SK-N-SH (cell line): ENCODE data around the gene ATF6. TPM values are rescaled to one million over a fixed set of nuclear protein-coding genes. Genes with fewer than 3 reads are reported as not detected.

Source experiments
- CTCF ChIA-PET: fragments of 300-600, 350-600 bp; formaldehyde crosslinking; extraction: SDS; loops from one replicate; lab custom pipeline; 2021; lab: Yijun Ruan, JAX
- POLR2A ChIA-PET: fragments of 350-600 bp; sonication (Branson Sonifier 250); formaldehyde crosslinking; extraction: SDS; loops from one replicate; lab custom pipeline; 2020; ENCODE audit warnings: antibody characterized with exemption, inconsistent platforms; lab: Yijun Ruan, JAX
- DNase-seq: peaks from one replicate; pipeline ENCODE4 v3.0.0; 2012
- H2AFZ ChIP-seq: fragments of 200-600 bp; sonication (generic); 2 replicates; pipeline ENCODE4 v1.8.1; 2016; ENCODE audit warnings: antibody characterized with exemption, mild to moderate bottlenecking, low read depth
- H3F3A ChIP-seq: fragments of 200-600 bp; sonication (generic); replicated peaks from 2 replicates; pipeline ENCODE3; 2016; ENCODE audit warnings: antibody characterized with exemption, mild to moderate bottlenecking; ENCODE audit not compliant: insufficient read depth
- H3K27ac ChIP-seq, 2 experiments: fragments of 200-500 bp in 1 of 2; fragments of 200-600 bp in 1 of 2; sonication (Bioruptor generic) in 1 of 2; sonication (generic), shearing (Covaris generic) in 1 of 2; 2 replicates each; pipeline versions ENCODE4 v1.5.1 to v1.6.1; 2014 to 2016; ENCODE audit warnings: low read depth in 2 of 2, inconsistent platforms in 1 of 2, low read length in 1 of 2, mild to moderate bottlenecking in 1 of 2, mixed read lengths in 1 of 2
- H3K27me3 ChIP-seq: fragments of 200-600 bp; sonication (generic), shearing (Covaris generic); 2 replicates; pipeline ENCODE4 v1.6.1; 2016; ENCODE audit warnings: mixed run types; ENCODE audit not compliant: insufficient read depth
- H3K36me3 ChIP-seq, 2 experiments: fragments of 200-500 bp in 1 of 2; fragments of 200-600 bp in 1 of 2; sonication (Bioruptor generic) in 1 of 2; sonication (generic) in 1 of 2; replicated peaks in 1 of 2; 2 replicates each; pipeline versions ENCODE3 to v1.5.1; 2014 to 2016; ENCODE audit warnings: low read length in 1 of 2, mild to moderate bottlenecking in 1 of 2; ENCODE audit not compliant: insufficient read depth in 2 of 2, control insufficient read depth in 1 of 2
- H3K4me1 ChIP-seq, 2 experiments: fragments of 200-500 bp in 1 of 2; fragments of 200-600 bp in 1 of 2; sonication (Bioruptor generic) in 1 of 2; sonication (generic), shearing (Covaris generic) in 1 of 2; 2 replicates each; pipeline versions ENCODE4 v1.5.1 to v1.6.1; 2014 to 2016; ENCODE audit warnings: low read depth in 1 of 2, low read length in 1 of 2, mixed run types in 1 of 2; ENCODE audit not compliant: insufficient read depth in 2 of 2, control insufficient read depth in 1 of 2
- H3K4me2 ChIP-seq: fragments of 200-600 bp; sonication (generic), shearing (Covaris generic); 2 replicates; pipeline ENCODE4 v1.6.1; 2017; ENCODE audit warnings: mixed run types
- H3K4me3 ChIP-seq, 2 experiments: fragments of 200-500 bp in 1 of 2; fragments of 200-600 bp in 1 of 2; sonication (Bioruptor generic) in 1 of 2; sonication (generic), shearing (Covaris generic) in 1 of 2; 2 replicates each; pipeline versions ENCODE4 v1.5.1 to v1.8.1; 2014 to 2016; ENCODE audit warnings: low read depth in 2 of 2, inconsistent platforms in 1 of 2, low read length in 1 of 2, mild to moderate bottlenecking in 1 of 2, mixed read lengths in 1 of 2, moderate library complexity in 1 of 2
- H3K79me2 ChIP-seq: fragments of 200-600 bp; sonication (generic); 2 replicates; pipeline ENCODE4 v1.8.1; 2017; ENCODE audit warnings: mild to moderate bottlenecking; ENCODE audit not compliant: insufficient read depth
- H3K9ac ChIP-seq: fragments of 200-600 bp; sonication (generic); 2 replicates; pipeline ENCODE4 v1.6.1; 2017; ENCODE audit warnings: mixed run types
- H3K9me2 ChIP-seq: fragments of 200-600 bp; sonication (generic); 2 replicates; pipeline ENCODE4 v1.6.1; 2017; ENCODE audit warnings: mixed run types
- H3K9me3 ChIP-seq: fragments of 200-600 bp; sonication (generic); 2 replicates; pipeline ENCODE4 v1.6.1; 2017; ENCODE audit warnings: mixed run types, mild to moderate bottlenecking, moderate library complexity
- H4K20me1 ChIP-seq: fragments of 200-600 bp; sonication (generic); 2 replicates; pipeline ENCODE4 v1.6.1; 2017; ENCODE audit warnings: mild to moderate bottlenecking, mixed run types; ENCODE audit not compliant: insufficient read depth
- ELF1 ChIP-seq: IDR thresholded peaks from 2 replicates; pipeline ENCODE4 v1.4.0; 2012
- EZH2phosphoT487 ChIP-seq: fragments of 200-600 bp; sonication (generic); IDR thresholded peaks from 2 replicates; pipeline ENCODE4 v1.6.1; 2017; ENCODE audit warnings: low read depth, mixed run types, mild to moderate bottlenecking, antibody characterized with exemption, moderate library complexity, borderline replicate concordance
- FOXJ3 ChIP-seq: sonication (generic); formaldehyde crosslinking; IDR thresholded peaks from 2 replicates; pipeline ENCODE4 v1.5.1; 2020; ENCODE audit warnings: mild to moderate bottlenecking, missing genetic modification reagents
- JUND ChIP-seq: IDR thresholded peaks from 2 replicates; pipeline ENCODE4 v1.4.0; 2012
- MEF2A ChIP-seq: IDR thresholded peaks from 2 replicates; pipeline ENCODE4 v1.4.0; 2012; ENCODE audit warnings: low read depth, borderline replicate concordance
- NFIC ChIP-seq: IDR thresholded peaks from 2 replicates; pipeline ENCODE4 v1.4.0; 2012; ENCODE audit warnings: borderline replicate concordance
- NRF1 ChIP-seq: IDR thresholded peaks from 2 replicates; pipeline ENCODE4 v1.6.1; 2012; ENCODE audit warnings: low read depth, mild to moderate bottlenecking, low read length
- RFX5 ChIP-seq: IDR thresholded peaks from 2 replicates; pipeline ENCODE4 v1.6.1; 2012; ENCODE audit warnings: mild to moderate bottlenecking, improper control_type of control experiment, low read length
- TAF1 ChIP-seq: IDR thresholded peaks from 2 replicates; pipeline ENCODE4 v1.6.1; 2012; ENCODE audit warnings: low read depth, mild to moderate bottlenecking, low read length, moderate library complexity, borderline replicate concordance
- WGBS: methylation state at CpG from one replicate; pipeline ENCODE4 v1.1.6; 2017; ENCODE audit warnings: low lambda C conversion rate; 5-methylcytosine and 5-hydroxymethylcytosine counted together
- polyA plus RNA-seq, 3 experiments: library from polyadenylated mRNA; depleted of rRNA; stranded (reverse); fragments of >200 nt; gene quantifications; 2 replicates each; pipeline ENCODE4 v1.2.3, GENCODE V29; 2012
- TF ChIP-seq, protein P1 (sequence below): IDR thresholded peaks from 2 replicates; pipeline ENCODE4 v1.6.1; 2012; ENCODE audit warnings: mild to moderate bottlenecking, low read depth, low read length, moderate library complexity
- TF ChIP-seq, protein P2 (sequence below): fragments of 150-350 bp; IDR thresholded peaks from 2 replicates; pipeline ENCODE4 v1.6.1; 2016; ENCODE audit warnings: mild to moderate bottlenecking, low read depth, low read length
- TF ChIP-seq, protein P3 (sequence below): fragments of 200-600 bp; sonication (generic); IDR thresholded peaks from 2 replicates; pipeline ENCODE4 v1.6.1; 2017; ENCODE audit warnings: antibody characterized with exemption, mild to moderate bottlenecking, moderate library complexity
- TF ChIP-seq, protein P4 (sequence below): fragments of 150-350 bp; IDR thresholded peaks from 2 replicates; pipeline ENCODE4 v1.6.1; 2017; ENCODE audit warnings: antibody characterized with exemption, low read length, low read depth, borderline replicate concordance

Gene ATF6
- polyA plus RNA-seq, 1 of the 3 experiments (the other 2 are of a cell fraction): 8.8 TPM

DNA sequence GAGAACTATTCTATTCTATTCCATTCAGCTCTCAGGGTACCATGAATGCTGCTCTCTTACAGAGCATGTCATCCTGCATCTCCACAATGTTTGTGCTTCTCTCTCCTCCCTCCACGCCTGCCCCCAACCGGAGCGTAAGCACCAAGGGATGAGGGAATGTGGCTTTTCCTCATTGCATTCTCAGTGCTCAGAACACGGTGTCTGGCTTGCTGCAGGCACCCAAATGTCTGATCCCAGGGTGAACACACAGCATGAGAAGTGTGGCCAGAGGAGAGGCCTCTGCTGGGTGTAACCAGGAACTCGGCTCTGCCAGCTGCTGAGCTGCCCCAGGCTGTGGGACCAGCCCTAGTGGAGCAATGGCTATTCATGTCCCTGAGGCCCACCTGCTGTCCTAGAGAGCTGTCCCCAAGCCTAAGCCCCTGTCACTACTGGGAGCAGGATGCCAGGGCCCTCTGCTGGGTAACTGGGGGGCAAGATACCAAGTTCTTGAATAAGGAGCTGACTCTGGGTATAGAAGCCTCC is 219.2 kb downstream of the ATF6 start:
- ChIA-PET POLR2A (no interaction called here), CTCF (no interaction called here)
- no peak overlapping the region for H3K4me2 ChIP-seq
- no peaks in the 10 kb centered on the region for H3K27me3 ChIP-seq
- no peaks in the 10 kb centered on the region for H4K20me1 ChIP-seq
- no peaks in the 10 kb centered on the region for H3K4me1 ChIP-seq
- H3K4me3 ChIP-seq: no peak overlapping the region
- no peak overlapping the region for H2AFZ ChIP-seq
- DNase-seq: no peak
- H3F3A ChIP-seq: no peaks in the 10 kb centered on the region
- WGBS: 79% methylated on average over 5 of the region's 5 CpGs
- no peaks in the 10 kb centered on the region for H3K9me3 ChIP-seq
- TF ChIP-seq, protein P1, sequence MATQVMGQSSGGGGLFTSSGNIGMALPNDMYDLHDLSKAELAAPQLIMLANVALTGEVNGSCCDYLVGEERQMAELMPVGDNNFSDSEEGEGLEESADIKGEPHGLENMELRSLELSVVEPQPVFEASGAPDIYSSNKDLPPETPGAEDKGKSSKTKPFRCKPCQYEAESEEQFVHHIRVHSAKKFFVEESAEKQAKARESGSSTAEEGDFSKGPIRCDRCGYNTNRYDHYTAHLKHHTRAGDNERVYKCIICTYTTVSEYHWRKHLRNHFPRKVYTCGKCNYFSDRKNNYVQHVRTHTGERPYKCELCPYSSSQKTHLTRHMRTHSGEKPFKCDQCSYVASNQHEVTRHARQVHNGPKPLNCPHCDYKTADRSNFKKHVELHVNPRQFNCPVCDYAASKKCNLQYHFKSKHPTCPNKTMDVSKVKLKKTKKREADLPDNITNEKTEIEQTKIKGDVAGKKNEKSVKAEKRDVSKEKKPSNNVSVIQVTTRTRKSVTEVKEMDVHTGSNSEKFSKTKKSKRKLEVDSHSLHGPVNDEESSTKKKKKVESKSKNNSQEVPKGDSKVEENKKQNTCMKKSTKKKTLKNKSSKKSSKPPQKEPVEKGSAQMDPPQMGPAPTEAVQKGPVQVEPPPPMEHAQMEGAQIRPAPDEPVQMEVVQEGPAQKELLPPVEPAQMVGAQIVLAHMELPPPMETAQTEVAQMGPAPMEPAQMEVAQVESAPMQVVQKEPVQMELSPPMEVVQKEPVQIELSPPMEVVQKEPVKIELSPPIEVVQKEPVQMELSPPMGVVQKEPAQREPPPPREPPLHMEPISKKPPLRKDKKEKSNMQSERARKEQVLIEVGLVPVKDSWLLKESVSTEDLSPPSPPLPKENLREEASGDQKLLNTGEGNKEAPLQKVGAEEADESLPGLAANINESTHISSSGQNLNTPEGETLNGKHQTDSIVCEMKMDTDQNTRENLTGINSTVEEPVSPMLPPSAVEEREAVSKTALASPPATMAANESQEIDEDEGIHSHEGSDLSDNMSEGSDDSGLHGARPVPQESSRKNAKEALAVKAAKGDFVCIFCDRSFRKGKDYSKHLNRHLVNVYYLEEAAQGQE: no peak
- TF ChIP-seq NRF1: no peak
- TF ChIP-seq NFIC: no peak
- TF ChIP-seq, protein P2, sequence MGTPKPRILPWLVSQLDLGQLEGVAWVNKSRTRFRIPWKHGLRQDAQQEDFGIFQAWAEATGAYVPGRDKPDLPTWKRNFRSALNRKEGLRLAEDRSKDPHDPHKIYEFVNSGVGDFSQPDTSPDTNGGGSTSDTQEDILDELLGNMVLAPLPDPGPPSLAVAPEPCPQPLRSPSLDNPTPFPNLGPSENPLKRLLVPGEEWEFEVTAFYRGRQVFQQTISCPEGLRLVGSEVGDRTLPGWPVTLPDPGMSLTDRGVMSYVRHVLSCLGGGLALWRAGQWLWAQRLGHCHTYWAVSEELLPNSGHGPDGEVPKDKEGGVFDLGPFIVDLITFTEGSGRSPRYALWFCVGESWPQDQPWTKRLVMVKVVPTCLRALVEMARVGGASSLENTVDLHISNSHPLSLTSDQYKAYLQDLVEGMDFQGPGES: no peak
- no peak for TF ChIP-seq RFX5
- TF ChIP-seq ELF1: no peak
- TF ChIP-seq, protein P3, sequence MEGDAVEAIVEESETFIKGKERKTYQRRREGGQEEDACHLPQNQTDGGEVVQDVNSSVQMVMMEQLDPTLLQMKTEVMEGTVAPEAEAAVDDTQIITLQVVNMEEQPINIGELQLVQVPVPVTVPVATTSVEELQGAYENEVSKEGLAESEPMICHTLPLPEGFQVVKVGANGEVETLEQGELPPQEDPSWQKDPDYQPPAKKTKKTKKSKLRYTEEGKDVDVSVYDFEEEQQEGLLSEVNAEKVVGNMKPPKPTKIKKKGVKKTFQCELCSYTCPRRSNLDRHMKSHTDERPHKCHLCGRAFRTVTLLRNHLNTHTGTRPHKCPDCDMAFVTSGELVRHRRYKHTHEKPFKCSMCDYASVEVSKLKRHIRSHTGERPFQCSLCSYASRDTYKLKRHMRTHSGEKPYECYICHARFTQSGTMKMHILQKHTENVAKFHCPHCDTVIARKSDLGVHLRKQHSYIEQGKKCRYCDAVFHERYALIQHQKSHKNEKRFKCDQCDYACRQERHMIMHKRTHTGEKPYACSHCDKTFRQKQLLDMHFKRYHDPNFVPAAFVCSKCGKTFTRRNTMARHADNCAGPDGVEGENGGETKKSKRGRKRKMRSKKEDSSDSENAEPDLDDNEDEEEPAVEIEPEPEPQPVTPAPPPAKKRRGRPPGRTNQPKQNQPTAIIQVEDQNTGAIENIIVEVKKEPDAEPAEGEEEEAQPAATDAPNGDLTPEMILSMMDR: no peak
- TF ChIP-seq FOXJ3 (CRISPR knock-in tag): no peak
- no peak for TF ChIP-seq JUND
- no peak for TF ChIP-seq TAF1
- no peak for TF ChIP-seq MEF2A
- TF ChIP-seq, protein P4, sequence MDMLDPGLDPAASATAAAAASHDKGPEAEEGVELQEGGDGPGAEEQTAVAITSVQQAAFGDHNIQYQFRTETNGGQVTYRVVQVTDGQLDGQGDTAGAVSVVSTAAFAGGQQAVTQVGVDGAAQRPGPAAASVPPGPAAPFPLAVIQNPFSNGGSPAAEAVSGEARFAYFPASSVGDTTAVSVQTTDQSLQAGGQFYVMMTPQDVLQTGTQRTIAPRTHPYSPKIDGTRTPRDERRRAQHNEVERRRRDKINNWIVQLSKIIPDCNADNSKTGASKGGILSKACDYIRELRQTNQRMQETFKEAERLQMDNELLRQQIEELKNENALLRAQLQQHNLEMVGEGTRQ: no peak
- no peak for TF ChIP-seq EZH2phosphoT487
- no peaks in the 10 kb centered on the region for H3K9me2 ChIP-seq
- H3K9ac ChIP-seq: no peak overlapping the region
- no peak overlapping the region for H3K27ac ChIP-seq
- H3K79me2 ChIP-seq: no peaks in the 10 kb centered on the region
- no peaks in the 10 kb centered on the region for H3K36me3 ChIP-seq
